Measurements from ENCODE around the gene CDC25B.

Gene CDC25B

GRCh38 chr20:3847429-3847940, 51.4 kb downstream of the CDC25B start:
- peak overlapping the region; percentile 78 to 97 (median 91) for H3K27ac ChIP-seq
- H3K4me3 ChIP-seq, result peak overlapping the region; percentile 59 to 89 (median 81)

- no peak overlapping the region for H3K4me3 ChIP-seq
- peak overlapping the region in 2 of 21 experiments; percentile 10 to 97 for H3K27ac ChIP-seq
These were observed 52.5 kb downstream of the CDC25B start for GRCh38 chr20:3848565-3848964.

- Histone ChIP-seq H3K4me3 (no peak overlapping the region), H3K27ac (peak overlapping the region in 2 of 21 experiments; percentile 14 to 50)
These were observed 58.4 kb downstream of the CDC25B start for GRCh38 chr20:3854462-3854871.
